H9 (cell line): Measurements from ENCODE around the gene UBE2D1. TPM values are rescaled to one million over a fixed set of nuclear protein-coding genes. Genes with fewer than 3 reads are reported as not detected.

Source experiments
- DNase-seq: peaks from one replicate; pipeline ENCODE4 v3.0.0-alpha.2; 2017
- H2AFZ ChIP-seq: one replicate; pipeline ENCODE4 v1.6.1; 2013; ENCODE audit warnings: mild to moderate bottlenecking, low read length, control low read depth, moderate library complexity
- H2AK5ac ChIP-seq: 2 replicates; pipeline ENCODE4 v1.6.1; 2013; ENCODE audit warnings: low read length, control low read depth, mixed read lengths; ENCODE audit not compliant: insufficient read length
- H2BK120ac ChIP-seq: one replicate; pipeline ENCODE4 v1.6.1; 2013; ENCODE audit warnings: low read depth, mild to moderate bottlenecking, low read length, control low read depth, inconsistent platforms; ENCODE audit not compliant: poor library complexity, severe bottlenecking
- H2BK12ac ChIP-seq: 2 replicates; pipeline ENCODE4 v1.6.1; 2013; ENCODE audit warnings: low read length, control low read depth, mixed read lengths, low read depth; ENCODE audit not compliant: insufficient read length
- H2BK15ac ChIP-seq: 2 replicates; pipeline ENCODE4 v1.6.1; 2013; ENCODE audit warnings: low read depth, low read length, control low read depth
- H2BK20ac ChIP-seq: one replicate; pipeline ENCODE4 v1.6.1; 2013; ENCODE audit warnings: low read depth, mild to moderate bottlenecking, low read length, control low read depth, inconsistent platforms; ENCODE audit not compliant: poor library complexity, severe bottlenecking
- H2BK5ac ChIP-seq: 2 replicates; pipeline ENCODE4 v1.6.1; 2013; ENCODE audit warnings: low read length, control low read depth, mixed read lengths; ENCODE audit not compliant: insufficient read length
- H3K14ac ChIP-seq: 2 replicates; pipeline ENCODE4 v1.6.1; 2013; ENCODE audit warnings: low read length, control low read depth; ENCODE audit not compliant: insufficient read depth
- H3K18ac ChIP-seq: 2 replicates; pipeline ENCODE4 v1.6.1; 2013; ENCODE audit warnings: low read depth, mild to moderate bottlenecking, mixed read lengths, low read length, control low read depth; ENCODE audit not compliant: insufficient read length
- H3K23ac ChIP-seq: 2 replicates; pipeline ENCODE4 v1.6.1; 2013; ENCODE audit warnings: low read length, control low read depth, mixed read lengths, low read depth; ENCODE audit not compliant: insufficient read length
- H3K23me2 ChIP-seq: 2 replicates; pipeline ENCODE4 v1.6.1; 2013; ENCODE audit warnings: low read depth, mild to moderate bottlenecking, mixed read lengths, low read length, control low read depth; ENCODE audit not compliant: insufficient read length, poor library complexity, severe bottlenecking
- H3K27ac ChIP-seq: 2 replicates; pipeline ENCODE4 v1.5.1; 2013; ENCODE audit warnings: low read length, control low read depth, mixed read lengths, low read depth; ENCODE audit not compliant: insufficient read length
- H3K27me3 ChIP-seq: 2 replicates; pipeline ENCODE4 v1.6.1; 2013; ENCODE audit warnings: low read length, control low read depth, inconsistent platforms; ENCODE audit not compliant: insufficient read depth
- H3K4ac ChIP-seq: 2 replicates; pipeline ENCODE4 v1.6.1; 2013; ENCODE audit warnings: low read depth, mild to moderate bottlenecking, control low read depth, inconsistent platforms, low read length, moderate library complexity
- H3K4me1 ChIP-seq: 2 replicates; pipeline ENCODE4 v1.6.1; 2013; ENCODE audit warnings: low read length, control low read depth, inconsistent platforms; ENCODE audit not compliant: insufficient read depth
- H3K4me2 ChIP-seq: 2 replicates; pipeline ENCODE4 v1.6.1; 2013; ENCODE audit warnings: low read length, control low read depth, mixed read lengths; ENCODE audit not compliant: insufficient read length, insufficient read depth
- H3K56ac ChIP-seq: 2 replicates; pipeline ENCODE4 v1.6.1; 2013; ENCODE audit warnings: low read depth, mild to moderate bottlenecking, mixed read lengths, low read length, control low read depth; ENCODE audit not compliant: insufficient read length
- H3K79me1 ChIP-seq: 2 replicates; pipeline ENCODE4 v1.6.1; 2013; ENCODE audit warnings: low read depth, mild to moderate bottlenecking, moderate library complexity, low read length, control low read depth, inconsistent platforms; ENCODE audit not compliant: insufficient read depth, poor library complexity, severe bottlenecking
- H3K79me2 ChIP-seq: 2 replicates; pipeline ENCODE4 v1.6.1; 2013; ENCODE audit warnings: low read length, control low read depth, inconsistent platforms; ENCODE audit not compliant: insufficient read depth
- H3K9ac ChIP-seq: 2 replicates; pipeline ENCODE4 v1.6.1; 2013; ENCODE audit warnings: low read length, control low read depth, mixed read lengths; ENCODE audit not compliant: insufficient read length; ENCODE audit errors: extremely low read depth
- H3K9me3 ChIP-seq: one replicate; pipeline ENCODE4 v1.6.1; 2013; ENCODE audit warnings: low read depth, low read length, inconsistent platforms; ENCODE audit not compliant: control insufficient read depth
- H3T11ph ChIP-seq: one replicate; pipeline ENCODE4 v1.6.1; 2013; ENCODE audit warnings: mild to moderate bottlenecking, low read length, control low read depth, inconsistent platforms
- H4K20me1 ChIP-seq: one replicate; pipeline ENCODE4 v1.6.1; 2013; ENCODE audit not compliant: control insufficient read depth, insufficient read length, insufficient read depth
- H4K5ac ChIP-seq: 2 replicates; pipeline ENCODE4 v1.6.1; 2013; ENCODE audit warnings: low read depth, mild to moderate bottlenecking, mixed read lengths, low read length, control low read depth; ENCODE audit not compliant: insufficient read length
- H4K8ac ChIP-seq: replicated peaks from 2 replicates; pipeline ENCODE4 v1.6.1; 2013; ENCODE audit warnings: low read length, control low read depth, mixed read lengths, low read depth; ENCODE audit not compliant: insufficient read length
- H4K91ac ChIP-seq: 2 replicates; pipeline ENCODE4 v1.6.1; 2013; ENCODE audit warnings: low read depth, mild to moderate bottlenecking, moderate library complexity, mixed read lengths, low read length, control low read depth; ENCODE audit not compliant: insufficient read length
- H3K27ac Mint-ChIP-seq, 3 experiments: 2 replicates in 2 of 3; 3 replicates in 1 of 3; pipeline ENCODE4 v1.8.0; 2020 to 2021; ENCODE audit warnings: mixed read lengths in 3 of 3, mild to moderate bottlenecking in 1 of 3, moderate library complexity in 1 of 3
- H3K27me3 Mint-ChIP-seq: 2 replicates; pipeline ENCODE4 v1.8.0; 2021; ENCODE audit warnings: low read depth, mild to moderate bottlenecking, moderate library complexity, mixed read lengths
- H3K36me3 Mint-ChIP-seq, 3 experiments: 2 replicates in 2 of 3; 3 replicates in 1 of 3; pipeline ENCODE4 v1.8.0; 2020 to 2021; ENCODE audit warnings: low read depth in 3 of 3, mixed read lengths in 3 of 3; ENCODE audit not compliant: insufficient read depth in 1 of 3
- H3K4me1 Mint-ChIP-seq, 2 experiments: 2 replicates each; pipeline ENCODE4 v1.8.0; 2020; ENCODE audit warnings: mixed read lengths in 2 of 2
- H3K4me3 Mint-ChIP-seq, 2 experiments: 2 replicates in 1 of 2; 3 replicates in 1 of 2; pipeline ENCODE4 v1.8.0; 2020 to 2021; ENCODE audit warnings: mild to moderate bottlenecking in 2 of 2, mixed read lengths in 2 of 2, moderate library complexity in 1 of 2
- H3K9me3 Mint-ChIP-seq, 2 experiments: 2 replicates in 1 of 2; 3 replicates in 1 of 2; pipeline ENCODE4 v1.8.0; 2020; ENCODE audit warnings: mild to moderate bottlenecking in 2 of 2, mixed read lengths in 2 of 2, moderate library complexity in 1 of 2
- WGBS: extraction: QIAGEN DNeasy Blood & Tissue Kit; methylation state at CpG from one replicate; pipeline ENCODE4 v1.1.7; 2013; ENCODE audit warnings: missing lambda C conversion rate, low lambda C conversion rate, mixed read lengths; ENCODE audit not compliant: insufficient read length; ENCODE audit errors: extremely low coverage; 5-methylcytosine and 5-hydroxymethylcytosine counted together
- total RNA-seq: library from RNA; stranded (reverse); gene quantifications from 2 replicates; pipeline ENCODE4 v1.2.1, GENCODE V29; 2021
- TF ChIP-seq, protein P1 (sequence below): fragments of 200-600 bp; sonication (generic); conservative IDR thresholded peaks from 3 replicates; pipeline ENCODE4 v1.8.0; 2021; ENCODE audit warnings: antibody characterized with exemption, mild to moderate bottlenecking

The UBE2D1 gene
- total RNA-seq, 1 experiment from 2014 or later, result 26.8 TPM

DNA sequence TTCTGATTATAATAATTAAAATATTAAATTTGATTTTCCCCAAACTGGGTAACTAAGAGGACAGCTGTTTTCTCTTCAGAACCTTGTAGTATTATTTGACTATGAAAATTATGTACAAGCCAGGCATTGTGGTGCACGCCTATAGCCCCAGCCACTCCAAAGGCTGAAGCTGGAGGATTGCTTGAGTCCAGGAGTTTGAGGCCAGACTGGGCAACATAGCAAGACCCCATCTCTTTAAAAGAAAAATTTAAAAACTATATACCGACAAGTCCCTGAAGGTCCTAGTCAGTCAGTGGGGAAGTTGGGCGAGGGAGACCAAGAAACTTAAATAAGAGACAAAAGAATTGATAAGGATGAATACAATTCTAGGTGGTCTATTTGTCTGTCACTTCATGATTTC, 27.1 kb upstream of the UBE2D1 start:
- H3K27me3 Mint-ChIP-seq, result no peaks in the 10 kb centered on the region; the same call in 1 of the 2 replicates

More for the DNA sequence above, 27.1 kb upstream of the UBE2D1 start:
- TF ChIP-seq, protein P1, sequence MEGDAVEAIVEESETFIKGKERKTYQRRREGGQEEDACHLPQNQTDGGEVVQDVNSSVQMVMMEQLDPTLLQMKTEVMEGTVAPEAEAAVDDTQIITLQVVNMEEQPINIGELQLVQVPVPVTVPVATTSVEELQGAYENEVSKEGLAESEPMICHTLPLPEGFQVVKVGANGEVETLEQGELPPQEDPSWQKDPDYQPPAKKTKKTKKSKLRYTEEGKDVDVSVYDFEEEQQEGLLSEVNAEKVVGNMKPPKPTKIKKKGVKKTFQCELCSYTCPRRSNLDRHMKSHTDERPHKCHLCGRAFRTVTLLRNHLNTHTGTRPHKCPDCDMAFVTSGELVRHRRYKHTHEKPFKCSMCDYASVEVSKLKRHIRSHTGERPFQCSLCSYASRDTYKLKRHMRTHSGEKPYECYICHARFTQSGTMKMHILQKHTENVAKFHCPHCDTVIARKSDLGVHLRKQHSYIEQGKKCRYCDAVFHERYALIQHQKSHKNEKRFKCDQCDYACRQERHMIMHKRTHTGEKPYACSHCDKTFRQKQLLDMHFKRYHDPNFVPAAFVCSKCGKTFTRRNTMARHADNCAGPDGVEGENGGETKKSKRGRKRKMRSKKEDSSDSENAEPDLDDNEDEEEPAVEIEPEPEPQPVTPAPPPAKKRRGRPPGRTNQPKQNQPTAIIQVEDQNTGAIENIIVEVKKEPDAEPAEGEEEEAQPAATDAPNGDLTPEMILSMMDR, result no peak
- no peak overlapping the region for H2BK120ac ChIP-seq
- no peak overlapping the region for H2AK5ac ChIP-seq
- no peak overlapping the region for H2BK20ac ChIP-seq
- H2BK12ac ChIP-seq, result no peak overlapping the region
- H4K91ac ChIP-seq, result no peak overlapping the region
- H3K4me3 Mint-ChIP-seq, result no peak overlapping the region
- no peaks in the 10 kb centered on the region for H3K9me3 Mint-ChIP-seq
- H3K27ac Mint-ChIP-seq, result no peak overlapping the region
- H2BK15ac ChIP-seq, result no peak overlapping the region
- H4K5ac ChIP-seq, result no peak overlapping the region
- H4K20me1 ChIP-seq, result no peaks in the 10 kb centered on the region
- no CpG with 5 or more reads among the region's 3 CpGs for WGBS
- H3K9me3 ChIP-seq, result no peaks in the 10 kb centered on the region
- H3K18ac ChIP-seq, result no peak overlapping the region
- H3K56ac ChIP-seq, result no peak overlapping the region
- H3K27me3 ChIP-seq, result no peaks in the 10 kb centered on the region
- no peak overlapping the region for H3K4me2 ChIP-seq
- DNase-seq, result no peak
- no peaks in the 10 kb centered on the region for H3K79me1 ChIP-seq
- H3T11ph ChIP-seq, result no peak overlapping the region
- H3K79me2 ChIP-seq, result no peaks in the 10 kb centered on the region
- no peak overlapping the region for H3K23ac ChIP-seq
- no peak overlapping the region for H3K9ac ChIP-seq
- H3K14ac ChIP-seq, result no peak overlapping the region
- no peak overlapping the region for H4K8ac ChIP-seq
- peaks cover 3 to 4% of the 10 kb centered on the region in 2 experiments; a peak in 3 of 4 replicates for H3K4me1 Mint-ChIP-seq
- H2BK5ac ChIP-seq, result no peak overlapping the region
- H3K27ac ChIP-seq, result no peak overlapping the region
- H2AFZ ChIP-seq, result no peak overlapping the region
- H3K4ac ChIP-seq, result no peak overlapping the region
- no peaks in the 10 kb centered on the region for H3K23me2 ChIP-seq
- no peaks in the 10 kb centered on the region for H3K36me3 Mint-ChIP-seq
- H3K4me1 ChIP-seq, result no peaks in the 10 kb centered on the region
